ENCODE measurements around the gene ALKBH8. TPM values are rescaled to one million over a fixed set of nuclear protein-coding genes. Genes with fewer than 3 reads are reported as not detected.

The ALKBH8 gene
- polyA plus RNA-seq, 2 of the 4 experiments (the other 2 are of a cell fraction): 6.5 to 10.8 TPM

DNA sequence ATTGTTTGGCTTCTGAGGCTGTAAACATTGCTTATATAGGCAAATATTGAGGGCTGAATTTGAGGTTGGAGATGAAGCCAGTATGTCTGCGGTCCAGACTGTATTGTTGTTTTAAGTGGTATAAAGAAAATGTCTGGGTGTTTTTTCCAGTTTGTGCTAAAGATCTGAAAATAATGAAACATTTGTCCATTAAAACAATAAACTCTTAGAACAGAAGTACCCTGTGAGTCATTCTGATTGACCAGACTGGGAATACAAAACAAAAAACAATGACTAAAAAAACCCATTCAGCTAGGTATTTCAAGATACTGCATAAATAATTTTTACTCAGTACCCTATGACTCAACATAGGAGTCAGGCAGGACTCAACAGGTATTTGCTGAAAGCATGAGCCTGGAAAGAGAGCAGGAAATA, 20.4 kb downstream of the ALKBH8 start:
- Histone ChIP-seq H3K4me3 (no peak overlapping the region), H3K4me2 (no peak overlapping the region; the same call in 2 of the 3 replicates), H3K4me1 (no peaks in the 10 kb centered on the region), H3K27ac (no peak overlapping the region), H3K9me3 (no peaks in the 10 kb centered on the region)
- ChIA-PET CTCF (interaction anchor here (1.6 kb wide), 1 partner anchor 144 kb away, joined by 6 read pairs; no protein-coding TSS in a partner anchor), POLR2A (no interaction called here)
- ATAC-seq: no peak
- WGBS (ENCODE audit: missing lambda C conversion rate): 92% methylated on average over 1 of the region's 1 CpG
- no peak for TF ChIP-seq FOSB (CRISPR knock-in tag; IDR thresholded peaks at IDR 0.05)
- TF ChIP-seq KDM1A (IDR thresholded peaks at IDR 0.05; ENCODE audit: low read depth): no peak
- TF ChIP-seq HOXB13 (CRISPR knock-in tag; IDR thresholded peaks at IDR 0.05; ENCODE audit: low read depth): no peak
- TF ChIP-seq FOXS1 (CRISPR knock-in tag; IDR thresholded peaks at IDR 0.05): no peak
- TF ChIP-seq PBX3 (IDR thresholded peaks at IDR 0.05): no peak
- no peak for TF ChIP-seq ZFP36 (IDR thresholded peaks at IDR 0.05; ENCODE audit: borderline replicate concordance, partially characterized antibody)
- TF ChIP-seq KDM5A (IDR thresholded peaks at IDR 0.05): no peak
- TF ChIP-seq ZSCAN20 (CRISPR knock-in tag; IDR thresholded peaks at IDR 0.05): no peak
- no peak for TF ChIP-seq NR3C1 (IDR thresholded peaks at IDR 0.05)
- TF ChIP-seq NFE2L2 (conservative IDR thresholded peaks at IDR 0.05; ENCODE audit: low read length): no peak
- no peak for DNase-seq (ENCODE audit: low read depth in 1 of 2, low spot score in 1 of 2)
- FAIRE-seq: no peak

GRCh38 chr11:107538821-107539220, 26.7 kb downstream of the ALKBH8 start:
- no peak for ATAC-seq
- Histone ChIP-seq H3K4me3 (no peak overlapping the region), H3K4me1 (peaks cover 6% of the 10 kb centered on the region; the same call in 2 of the 3 replicates), H3K4me2 (no peak overlapping the region), H3K27ac (no peak overlapping the region), H3K9me3 (no peaks in the 10 kb centered on the region)
- no peak for FAIRE-seq
- CTCF ChIA-PET: no interaction called here
- TF ChIP-seq HMGXB4 (CRISPR knock-in tag; IDR thresholded peaks at IDR 0.05; ENCODE audit: borderline replicate concordance) (no peak), NR3C1 (IDR thresholded peaks at IDR 0.05) (no peak), MAFK (IDR thresholded peaks at IDR 0.05; ENCODE audit: partially characterized antibody) (no peak), REST (IDR thresholded peaks at IDR 0.05) (no peak), ZNF302 (CRISPR knock-in tag; IDR thresholded peaks at IDR 0.05) (no peak), NFE2L2 (conservative IDR thresholded peaks at IDR 0.05; ENCODE audit: low read length) (no peak), EP300 (IDR thresholded peaks at IDR 0.05) (no peak), RAD21 (conservative IDR thresholded peaks at IDR 0.05 in 1 of 2, IDR thresholded peaks at IDR 0.05 in 1 of 2) (no peak), SREBF2 (IDR thresholded peaks at IDR 0.05) (no peak), E2F6 (IDR thresholded peaks at IDR 0.05; ENCODE audit: borderline replicate concordance, low read depth) (no peak), ESRRA (IDR thresholded peaks at IDR 0.05; ENCODE audit: borderline replicate concordance, low read length) (no peak), CBX2 (IDR thresholded peaks at IDR 0.05; ENCODE audit: borderline replicate concordance, low read depth) (no peak), RARB (CRISPR knock-in tag; IDR thresholded peaks at IDR 0.05) (no peak), POLR2AphosphoS2 (conservative IDR thresholded peaks at IDR 0.05; ENCODE audit: low read length) (no peak), ZC3H11A (IDR thresholded peaks at IDR 0.05) (no peak), ZSCAN20 (CRISPR knock-in tag; IDR thresholded peaks at IDR 0.05) (no peak), CEBPB (IDR thresholded peaks at IDR 0.05) (no peak), MYC (IDR thresholded peaks at IDR 0.05; ENCODE audit: borderline replicate concordance, low read length) (no peak)
- TF ChIP-seq, protein P1, sequence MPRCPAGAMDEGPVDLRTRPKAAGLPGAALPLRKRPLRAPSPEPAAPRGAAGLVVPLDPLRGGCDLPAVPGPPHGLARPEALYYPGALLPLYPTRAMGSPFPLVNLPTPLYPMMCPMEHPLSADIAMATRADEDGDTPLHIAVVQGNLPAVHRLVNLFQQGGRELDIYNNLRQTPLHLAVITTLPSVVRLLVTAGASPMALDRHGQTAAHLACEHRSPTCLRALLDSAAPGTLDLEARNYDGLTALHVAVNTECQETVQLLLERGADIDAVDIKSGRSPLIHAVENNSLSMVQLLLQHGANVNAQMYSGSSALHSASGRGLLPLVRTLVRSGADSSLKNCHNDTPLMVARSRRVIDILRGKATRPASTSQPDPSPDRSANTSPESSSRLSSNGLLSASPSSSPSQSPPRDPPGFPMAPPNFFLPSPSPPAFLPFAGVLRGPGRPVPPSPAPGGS (IDR thresholded peaks at IDR 0.05): no peak
- TF ChIP-seq, protein P2, sequence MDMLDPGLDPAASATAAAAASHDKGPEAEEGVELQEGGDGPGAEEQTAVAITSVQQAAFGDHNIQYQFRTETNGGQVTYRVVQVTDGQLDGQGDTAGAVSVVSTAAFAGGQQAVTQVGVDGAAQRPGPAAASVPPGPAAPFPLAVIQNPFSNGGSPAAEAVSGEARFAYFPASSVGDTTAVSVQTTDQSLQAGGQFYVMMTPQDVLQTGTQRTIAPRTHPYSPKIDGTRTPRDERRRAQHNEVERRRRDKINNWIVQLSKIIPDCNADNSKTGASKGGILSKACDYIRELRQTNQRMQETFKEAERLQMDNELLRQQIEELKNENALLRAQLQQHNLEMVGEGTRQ (IDR thresholded peaks at IDR 0.05): no peak
- no peak for DNase-seq (ENCODE audit: low read depth in 1 of 2, low spot score in 1 of 2)
- 60% methylated on average over 3 of the region's 3 CpGs for WGBS (ENCODE audit: missing lambda C conversion rate)
- POLR2A ChIA-PET: no interaction called here
